ENCODE measurements around the gene CEP70.
A peak's percentile ranks its signal among the peaks of the same experiment; 100 is the strongest.
"Not testable (repeated sequence)": the region's sequence is repeated elsewhere in the genome, so short reads cannot be mapped to it uniquely, and the experiment has no call there.

Gene CEP70

GRCh38 chr3:138587374-138587773 is 6.7 kb downstream of the CEP70 start:
- no peaks in the 10 kb centered on the region for H3K9me3 ChIP-seq (replicated peaks; ENCODE audit: low read length)
- H3K4me3 ChIP-seq (ENCODE audit: low read length) = no peak overlapping the region
- H3K4me2 ChIP-seq (ENCODE audit: low read length) = no peak overlapping the region
- H3K4me1 ChIP-seq (ENCODE audit: control insufficient read depth, insufficient read depth, low read length) = no peaks in the 10 kb centered on the region
- H3K36me3 ChIP-seq (ENCODE audit: insufficient read depth, low read length) = no peaks in the 10 kb centered on the region
- no peak overlapping the region for H3K9ac ChIP-seq (ENCODE audit: low read depth, low read length)
- no peaks in the 10 kb centered on the region for H3K27me3 ChIP-seq (ENCODE audit: control insufficient read depth, insufficient read depth, low read length)

GRCh38 chr3:138578961-138579574 is 15.0 kb downstream of the CEP70 start:
- Histone ChIP-seq H3K4me3 (ENCODE audit: low read length) (no peak overlapping the region), H3K4me2 (ENCODE audit: low read length) (no peak overlapping the region)

GRCh38 chr3:138578141-138578540 is 15.9 kb downstream of the CEP70 start:
- Histone ChIP-seq H3K27me3 (ENCODE audit: control insufficient read depth, insufficient read depth, low read length) (no peaks in the 10 kb centered on the region), H3K9me3 (replicated peaks; ENCODE audit: low read length) (no peaks in the 10 kb centered on the region), H3K9ac (ENCODE audit: low read depth, low read length) (no peak overlapping the region), H3K36me3 (ENCODE audit: insufficient read depth, low read length) (peaks cover 4% of the 10 kb centered on the region), H3K4me2 (ENCODE audit: low read length) (peak overlapping the region; percentile 27), H3K4me1 (ENCODE audit: control insufficient read depth, insufficient read depth, low read length) (no peaks in the 10 kb centered on the region), H3K4me3 (ENCODE audit: low read length) (no peak overlapping the region)

More at GRCh38 chr3:138578961-138579574, 15.0 kb downstream of the CEP70 start:
- Histone ChIP-seq H3K4me1 (ENCODE audit: control insufficient read depth, insufficient read depth, low read length) (no peaks in the 10 kb centered on the region), H3K9me3 (replicated peaks; ENCODE audit: low read length) (no peaks in the 10 kb centered on the region), H3K9ac (ENCODE audit: low read depth, low read length) (no peak overlapping the region), H3K36me3 (ENCODE audit: insufficient read depth, low read length) (peaks cover under 1% of the 10 kb centered on the region), H3K27me3 (ENCODE audit: control insufficient read depth, insufficient read depth, low read length) (no peaks in the 10 kb centered on the region)

DNA sequence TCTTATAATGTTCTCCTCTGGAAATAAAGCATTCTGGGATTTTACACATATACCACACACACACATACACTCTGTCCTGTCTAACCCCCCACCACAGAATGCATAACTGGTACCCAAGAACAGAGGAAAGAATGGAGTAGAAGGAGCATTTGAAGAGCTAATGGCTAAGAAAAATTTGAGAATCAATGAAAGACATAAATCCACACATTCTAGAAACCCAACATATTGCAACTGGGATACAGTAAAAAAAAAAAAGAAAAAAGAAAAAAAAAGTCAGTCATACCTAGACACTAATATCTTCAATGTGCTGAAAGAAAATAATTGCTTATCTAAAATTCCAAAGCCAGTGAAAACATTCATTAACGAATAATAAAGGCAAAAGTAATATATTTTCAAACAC is 20.9 kb downstream of the CEP70 start:
- H3K4me2 ChIP-seq (ENCODE audit: low read length) = no peak overlapping the region
- no peak overlapping the region for H3K4me3 ChIP-seq (ENCODE audit: low read length)
- no peaks in the 10 kb centered on the region for H3K27me3 ChIP-seq (ENCODE audit: control insufficient read depth, insufficient read depth, low read length)
- H3K36me3 ChIP-seq (ENCODE audit: insufficient read depth, low read length) = peaks cover 9% of the 10 kb centered on the region
- H3K9me3 ChIP-seq (replicated peaks; ENCODE audit: low read length) = no peaks in the 10 kb centered on the region
- no peaks in the 10 kb centered on the region for H3K4me1 ChIP-seq (ENCODE audit: control insufficient read depth, insufficient read depth, low read length)
- no peak overlapping the region for H3K9ac ChIP-seq (ENCODE audit: low read depth, low read length)

DNA sequence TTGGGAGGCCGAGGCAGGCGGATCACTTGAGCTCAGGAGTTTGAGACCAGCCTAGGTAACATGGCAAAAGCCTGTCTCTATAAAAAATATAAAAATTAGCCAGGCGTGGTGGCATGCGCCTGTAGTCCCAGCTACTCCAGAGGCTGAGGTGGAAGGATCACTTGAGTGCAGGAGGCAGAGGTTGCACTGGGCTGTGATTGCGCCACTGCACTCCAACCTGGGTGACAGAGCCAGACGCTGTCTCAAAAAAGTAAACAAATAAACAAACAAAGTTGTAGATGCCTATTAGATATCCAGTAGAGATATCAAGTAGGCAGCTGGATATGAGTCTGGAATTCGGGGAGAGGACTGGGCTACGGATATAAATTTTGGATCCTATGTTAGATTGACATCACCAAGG is 24.4 kb downstream of the CEP70 start:
- not testable (repeated sequence) for H3K27me3 ChIP-seq (ENCODE audit: control insufficient read depth, insufficient read depth, low read length); H3K9ac ChIP-seq (ENCODE audit: low read depth, low read length); H3K4me2 ChIP-seq (ENCODE audit: low read length); H3K36me3 ChIP-seq (ENCODE audit: insufficient read depth, low read length); H3K9me3 ChIP-seq (replicated peaks; ENCODE audit: low read length); H3K4me1 ChIP-seq (ENCODE audit: control insufficient read depth, insufficient read depth, low read length); H3K4me3 ChIP-seq (ENCODE audit: low read length)

DNA sequence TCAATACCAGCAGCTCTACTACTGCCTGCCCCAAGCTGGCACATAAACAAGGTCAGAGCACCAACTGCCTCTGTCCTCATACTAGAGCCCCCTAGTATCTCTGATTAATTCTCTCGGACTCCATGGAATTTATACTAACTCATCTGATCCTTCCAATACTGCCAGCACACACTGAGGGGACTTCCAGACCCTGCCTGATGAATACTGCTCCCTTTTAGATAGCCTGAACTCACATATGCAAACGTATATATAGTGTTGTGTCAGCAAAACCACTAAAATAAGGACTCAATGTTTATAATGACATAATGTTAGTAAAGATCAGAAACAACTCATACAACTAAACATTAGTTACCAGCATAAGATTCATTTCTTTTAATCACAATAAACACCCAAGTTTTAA is 25.0 kb downstream of the CEP70 start:
- H3K36me3 ChIP-seq (ENCODE audit: insufficient read depth, low read length) = peaks cover 8% of the 10 kb centered on the region
- H3K4me1 ChIP-seq (ENCODE audit: control insufficient read depth, insufficient read depth, low read length) = no peaks in the 10 kb centered on the region
- H3K4me3 ChIP-seq (ENCODE audit: low read length) = no peak overlapping the region

GRCh38 chr3:138567403-138567802 is 26.7 kb downstream of the CEP70 start:
- Histone ChIP-seq H3K4me2 (ENCODE audit: low read length) (no peak overlapping the region), H3K4me3 (ENCODE audit: low read length) (no peak overlapping the region), H3K9me3 (replicated peaks; ENCODE audit: low read length) (no peaks in the 10 kb centered on the region), H3K36me3 (ENCODE audit: insufficient read depth, low read length) (peaks cover 5% of the 10 kb centered on the region), H3K9ac (ENCODE audit: low read depth, low read length) (no peak overlapping the region), H3K27me3 (ENCODE audit: control insufficient read depth, insufficient read depth, low read length) (no peaks in the 10 kb centered on the region), H3K4me1 (ENCODE audit: control insufficient read depth, insufficient read depth, low read length) (no peaks in the 10 kb centered on the region)

More for the DNA sequence above, 25.0 kb downstream of the CEP70 start:
- Histone ChIP-seq H3K9ac (ENCODE audit: low read depth, low read length) (no peak overlapping the region), H3K9me3 (replicated peaks; ENCODE audit: low read length) (no peaks in the 10 kb centered on the region), H3K4me2 (ENCODE audit: low read length) (no peak overlapping the region), H3K27me3 (ENCODE audit: control insufficient read depth, insufficient read depth, low read length) (no peaks in the 10 kb centered on the region)

GRCh38 chr3:138566293-138566692 is 27.8 kb downstream of the CEP70 start:
- H3K27me3 ChIP-seq (ENCODE audit: control insufficient read depth, insufficient read depth, low read length); H3K9ac ChIP-seq (ENCODE audit: low read depth, low read length); H3K4me3 ChIP-seq (ENCODE audit: low read length); H3K36me3 ChIP-seq (ENCODE audit: insufficient read depth, low read length); H3K4me1 ChIP-seq (ENCODE audit: control insufficient read depth, insufficient read depth, low read length); H3K9me3 ChIP-seq (replicated peaks; ENCODE audit: low read length); H3K4me2 ChIP-seq (ENCODE audit: low read length): not testable (repeated sequence)

GRCh38 chr3:138562902-138563301 is 31.2 kb downstream of the CEP70 start:
- not testable (repeated sequence) for H3K9ac ChIP-seq (ENCODE audit: low read depth, low read length)

GRCh38 chr3:138560501-138560900 is 33.6 kb downstream of the CEP70 start:
- no peaks in the 10 kb centered on the region for H3K36me3 ChIP-seq (ENCODE audit: insufficient read depth, low read length)
- no peaks in the 10 kb centered on the region for H3K27me3 ChIP-seq (ENCODE audit: control insufficient read depth, insufficient read depth, low read length)
- H3K9me3 ChIP-seq (replicated peaks; ENCODE audit: low read length) = no peaks in the 10 kb centered on the region
- H3K4me3 ChIP-seq (ENCODE audit: low read length) = no peak overlapping the region
- H3K9ac ChIP-seq (ENCODE audit: low read depth, low read length) = no peak overlapping the region
- H3K4me2 ChIP-seq (ENCODE audit: low read length) = no peak overlapping the region
- no peaks in the 10 kb centered on the region for H3K4me1 ChIP-seq (ENCODE audit: control insufficient read depth, insufficient read depth, low read length)

More at GRCh38 chr3:138562902-138563301, 31.2 kb downstream of the CEP70 start:
- H3K4me1 ChIP-seq (ENCODE audit: control insufficient read depth, insufficient read depth, low read length); H3K4me2 ChIP-seq (ENCODE audit: low read length); H3K27me3 ChIP-seq (ENCODE audit: control insufficient read depth, insufficient read depth, low read length); H3K36me3 ChIP-seq (ENCODE audit: insufficient read depth, low read length); H3K9me3 ChIP-seq (replicated peaks; ENCODE audit: low read length); H3K4me3 ChIP-seq (ENCODE audit: low read length): not testable (repeated sequence)

GRCh38 chr3:138559134-138559533 is 34.9 kb downstream of the CEP70 start:
- H3K27me3 ChIP-seq (ENCODE audit: control insufficient read depth, insufficient read depth, low read length) = no peaks in the 10 kb centered on the region
- no peak overlapping the region for H3K9ac ChIP-seq (ENCODE audit: low read depth, low read length)
- no peaks in the 10 kb centered on the region for H3K4me1 ChIP-seq (ENCODE audit: control insufficient read depth, insufficient read depth, low read length)
- H3K36me3 ChIP-seq (ENCODE audit: insufficient read depth, low read length) = no peaks in the 10 kb centered on the region
- no peak overlapping the region for H3K4me2 ChIP-seq (ENCODE audit: low read length)
- H3K4me3 ChIP-seq (ENCODE audit: low read length) = no peak overlapping the region
- no peaks in the 10 kb centered on the region for H3K9me3 ChIP-seq (replicated peaks; ENCODE audit: low read length)

GRCh38 chr3:138554775-138555174 is 39.3 kb downstream of the CEP70 start:
- H3K36me3 ChIP-seq (ENCODE audit: insufficient read depth, low read length); H3K9me3 ChIP-seq (replicated peaks; ENCODE audit: low read length); H3K4me1 ChIP-seq (ENCODE audit: control insufficient read depth, insufficient read depth, low read length); H3K4me3 ChIP-seq (ENCODE audit: low read length); H3K27me3 ChIP-seq (ENCODE audit: control insufficient read depth, insufficient read depth, low read length); H3K9ac ChIP-seq (ENCODE audit: low read depth, low read length); H3K4me2 ChIP-seq (ENCODE audit: low read length): not testable (repeated sequence)

Measured in skeletal muscle satellite cell (primary cell).